Skeletal muscle tissue (tissue), 4 donors: ENCODE data around the gene ZNF622. TPM values are rescaled to one million over a fixed set of nuclear protein-coding genes. Genes with fewer than 3 reads are reported as not detected.

ENCODE experiments used
- H3K27ac ChIP-seq: one replicate; pipeline ENCODE4 v1.7.0; 2013; ENCODE audit warnings: mild to moderate bottlenecking, low read depth, low read length, inconsistent platforms
- H3K27me3 ChIP-seq, 3 donors: one replicate each; pipeline ENCODE4 v1.7.0; 2013; ENCODE audit warnings: low read length in 3 of 3; ENCODE audit not compliant: control insufficient read depth in 3 of 3, insufficient read depth in 3 of 3
- H3K36me3 ChIP-seq, 3 donors: one replicate each; pipeline ENCODE4 v1.7.0; 2013; ENCODE audit warnings: low read length in 3 of 3; ENCODE audit not compliant: control insufficient read depth in 3 of 3, insufficient read depth in 3 of 3
- H3K4me1 ChIP-seq, 3 donors: one replicate each; pipeline ENCODE4 v1.7.0; 2013; ENCODE audit warnings: low read length in 3 of 3, mild to moderate bottlenecking in 3 of 3; ENCODE audit not compliant: control insufficient read depth in 3 of 3, insufficient read depth in 3 of 3
- H3K4me3 ChIP-seq, 3 donors: one replicate each; pipeline ENCODE4 v1.7.0; 2013; ENCODE audit warnings: low read length in 3 of 3
- H3K9ac ChIP-seq, 3 donors: one replicate each; pipeline ENCODE4 v1.7.0; 2013; ENCODE audit warnings: low read length in 3 of 3, mild to moderate bottlenecking in 3 of 3, moderate library complexity in 2 of 3, low read depth in 1 of 3
- H3K9me3 ChIP-seq, 3 donors: one replicate each; pipeline ENCODE4 v1.7.0; 2013; ENCODE audit warnings: low read length in 3 of 3; ENCODE audit not compliant: control insufficient read depth in 3 of 3
- total RNA-seq: library from RNA; depleted of rRNA; stranded (reverse); fragments of >200 nt; gene quantifications from one replicate; pipeline ENCODE4 v1.2.3, GENCODE V29; 2014
- donor health status: Osteomylitis.

Gene ZNF622
- total RNA-seq, 1 donor from 2014 or later, result 28.2 TPM

DNA sequence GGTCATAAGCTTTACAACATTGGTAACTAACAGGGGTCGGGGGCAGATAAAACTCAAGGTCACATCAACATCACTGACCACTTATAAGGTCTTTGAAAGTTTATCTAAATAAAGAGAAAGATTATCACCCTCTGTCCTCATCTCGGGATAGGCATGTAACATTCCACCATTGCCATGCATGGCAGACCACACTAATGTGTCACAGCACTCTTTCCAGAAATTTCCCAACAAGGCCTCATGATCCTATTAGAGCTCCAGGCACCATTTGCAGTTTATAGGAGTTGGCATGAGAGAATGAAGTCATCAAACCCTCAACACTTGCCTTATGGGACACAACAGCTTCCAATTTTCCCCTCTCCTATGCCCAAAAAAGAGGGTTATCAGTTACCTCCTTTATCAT is 31.9 kb upstream of the ZNF622 start:
- Histone ChIP-seq H3K27ac (peak overlapping the region; percentile 86), H3K4me1 (peaks cover 45 to 69% (median 64%) of the 10 kb centered on the region in 3 donors), H3K36me3 (no peaks in the 10 kb centered on the region), H3K9ac (peak overlapping the region in 1 of 3 donors; percentile 52), H3K27me3 (no peaks in the 10 kb centered on the region), H3K9me3 (no peaks in the 10 kb centered on the region), H3K4me3 (peak overlapping the region in 2 of 3 donors; percentile 10 to 11)

DNA sequence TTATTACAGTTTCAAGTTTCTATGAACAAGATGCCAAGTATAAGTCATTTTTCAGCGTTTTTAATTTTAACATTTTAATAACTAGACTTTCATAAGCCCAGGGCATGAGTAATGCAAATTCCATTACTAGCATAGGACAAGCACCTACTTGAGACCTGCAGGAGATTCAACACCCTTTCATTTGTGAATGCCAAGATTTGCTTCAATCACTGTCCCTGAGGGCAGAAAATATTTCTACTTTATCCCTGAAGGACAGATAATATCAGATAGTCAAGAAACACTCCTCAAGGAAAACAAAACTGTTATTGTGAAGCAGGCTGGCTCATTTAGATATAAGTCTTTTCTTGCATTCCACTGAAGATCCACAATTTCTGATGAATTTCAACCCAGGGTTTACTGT is 27.7 kb upstream of the ZNF622 start:
- Histone ChIP-seq H3K36me3 (peaks cover 0 to under 1% (median under 1%) of the 10 kb centered on the region in 3 donors), H3K9ac (peak overlapping the region; percentile 54 to 68 (median 66)), H3K27ac (peak overlapping the region; percentile 90), H3K9me3 (no peaks in the 10 kb centered on the region), H3K27me3 (no peaks in the 10 kb centered on the region), H3K4me3 (peak overlapping the region; percentile 24 to 45 (median 29)), H3K4me1 (peaks cover 41 to 71% (median 68%) of the 10 kb centered on the region in 3 donors)

DNA sequence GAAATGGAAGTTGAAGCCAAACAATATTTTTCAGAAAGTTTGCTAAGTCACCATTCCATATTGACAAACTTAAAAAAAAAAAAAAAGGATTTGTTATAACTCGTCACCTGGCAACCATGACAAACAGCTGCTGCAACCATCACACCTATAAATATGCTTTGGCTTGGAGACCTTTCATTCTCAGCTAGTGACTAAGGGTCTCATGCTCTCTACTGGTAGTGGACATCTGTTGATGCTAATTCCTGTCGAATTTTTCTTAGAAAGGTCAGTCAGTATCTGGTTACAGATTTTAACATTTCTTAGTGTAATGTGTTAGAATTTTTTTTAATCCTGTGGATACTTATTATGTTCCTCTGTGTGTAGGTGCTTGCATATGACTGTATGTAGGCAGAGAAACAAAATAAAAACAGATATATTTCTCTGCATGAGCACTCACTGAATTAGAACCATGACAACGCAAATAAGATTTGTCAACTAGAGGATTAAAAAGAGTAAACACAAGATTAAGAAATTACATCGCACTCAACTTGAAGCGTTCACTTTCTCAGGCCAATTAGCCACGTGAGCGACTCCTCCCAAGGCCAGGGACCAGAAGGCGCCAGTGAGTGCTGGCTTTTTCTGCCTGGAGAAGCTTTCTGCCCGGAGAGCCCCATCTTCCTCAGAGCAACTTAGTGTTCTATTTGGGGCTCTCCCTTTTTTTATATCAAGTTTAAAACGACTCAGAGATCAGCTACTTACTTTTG is 27.0 kb upstream of the ZNF622 start:
- Histone ChIP-seq H3K9ac (peak overlapping the region; percentile 54 to 68 (median 66)), H3K4me3 (peak overlapping the region; percentile 24 to 30 (median 28)), H3K9me3 (no peaks in the 10 kb centered on the region), H3K27me3 (no peaks in the 10 kb centered on the region), H3K4me1 (peaks cover 48 to 71% (median 67%) of the 10 kb centered on the region in 3 donors), H3K36me3 (peaks cover 0 to 7% (median 6%) of the 10 kb centered on the region in 3 donors), H3K27ac (peak overlapping the region; percentile 90)

DNA sequence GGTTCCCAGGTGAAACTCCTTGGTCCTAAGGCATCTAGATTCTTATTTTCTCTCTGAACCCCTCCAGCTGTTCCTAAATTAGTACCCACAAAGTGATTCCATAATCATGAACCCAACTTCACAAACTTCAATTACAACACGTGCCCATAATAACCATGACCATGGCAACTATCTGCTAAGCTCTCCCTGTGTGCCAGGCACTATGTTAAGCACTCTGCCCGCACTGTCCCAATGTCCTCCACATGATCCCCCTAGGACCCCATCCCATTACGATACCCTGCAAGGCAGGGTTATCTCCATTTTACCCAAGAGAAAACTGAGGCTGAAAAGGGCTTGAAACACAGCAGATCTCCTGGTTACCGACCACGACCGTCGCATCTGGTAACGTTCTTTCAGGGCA is 25.3 kb upstream of the ZNF622 start:
- peak overlapping the region; percentile 46 to 60 (median 58) for H3K9ac ChIP-seq
- peaks cover 46 to 70% (median 68%) of the 10 kb centered on the region in 3 donors for H3K4me1 ChIP-seq
- no peaks in the 10 kb centered on the region for H3K9me3 ChIP-seq
- no peaks in the 10 kb centered on the region for H3K27me3 ChIP-seq
- H3K4me3 ChIP-seq, result peak overlapping the region in 2 of 3 donors; percentile 36 to 44
- peak overlapping the region; percentile 90 for H3K27ac ChIP-seq
- peaks cover 0 to 7% (median 6%) of the 10 kb centered on the region in 3 donors for H3K36me3 ChIP-seq

DNA sequence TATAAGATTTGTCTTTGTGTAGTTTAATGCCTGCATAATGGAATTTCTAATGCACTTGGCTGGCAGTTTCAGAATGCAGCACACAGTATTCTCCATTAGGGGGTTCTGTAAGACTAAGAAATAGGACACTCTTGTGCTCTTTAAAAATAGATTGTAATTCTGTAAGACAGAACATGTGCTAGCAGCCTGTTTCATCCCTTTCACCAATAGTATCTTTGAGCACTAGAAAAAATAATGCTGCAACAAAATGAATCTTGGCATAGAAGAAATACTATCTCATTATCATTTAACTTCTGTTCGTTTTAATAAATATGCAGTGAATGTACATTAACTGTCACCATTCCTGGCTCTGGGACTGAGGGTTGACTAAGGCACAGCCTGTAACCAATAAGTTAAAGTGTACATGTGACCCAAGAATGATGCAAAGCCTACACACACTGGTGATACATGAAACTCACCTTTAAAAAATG is 23.8 kb upstream of the ZNF622 start:
- Histone ChIP-seq H3K9ac (peak overlapping the region in 1 of 3 donors; percentile 34), H3K4me3 (no peak overlapping the region), H3K4me1 (peaks cover 44 to 62% (median 57%) of the 10 kb centered on the region in 3 donors), H3K27ac (peak overlapping the region; percentile 90), H3K36me3 (peaks cover 0 to 7% (median 6%) of the 10 kb centered on the region in 3 donors), H3K9me3 (no peaks in the 10 kb centered on the region), H3K27me3 (no peaks in the 10 kb centered on the region)

DNA sequence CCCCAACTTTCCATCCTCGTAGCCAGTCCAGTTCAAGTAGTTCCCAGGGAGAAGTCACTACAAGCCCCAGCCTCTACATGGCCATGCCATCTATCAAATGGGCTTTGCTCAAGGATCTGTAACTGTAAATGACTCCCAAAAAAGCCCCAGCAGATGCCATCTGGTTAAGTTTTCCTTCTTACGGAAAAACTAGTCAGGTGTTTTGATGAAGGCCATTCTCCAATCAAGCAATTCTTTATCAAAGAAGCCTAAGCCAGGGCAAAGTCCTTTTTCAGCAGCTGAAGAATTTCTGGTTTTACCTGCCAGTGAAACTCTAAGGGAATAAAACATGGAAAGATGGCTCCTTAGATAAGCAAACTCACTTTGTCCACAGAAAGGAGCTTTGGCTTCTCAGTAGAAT is 21.9 kb upstream of the ZNF622 start:
- Histone ChIP-seq H3K36me3 (peaks cover 0 to 11% (median 6%) of the 10 kb centered on the region in 3 donors), H3K4me1 (peaks cover 34 to 64% (median 48%) of the 10 kb centered on the region in 3 donors), H3K9ac (no peak overlapping the region), H3K4me3 (no peak overlapping the region), H3K9me3 (no peaks in the 10 kb centered on the region), H3K27me3 (no peaks in the 10 kb centered on the region), H3K27ac (no peak overlapping the region)

DNA sequence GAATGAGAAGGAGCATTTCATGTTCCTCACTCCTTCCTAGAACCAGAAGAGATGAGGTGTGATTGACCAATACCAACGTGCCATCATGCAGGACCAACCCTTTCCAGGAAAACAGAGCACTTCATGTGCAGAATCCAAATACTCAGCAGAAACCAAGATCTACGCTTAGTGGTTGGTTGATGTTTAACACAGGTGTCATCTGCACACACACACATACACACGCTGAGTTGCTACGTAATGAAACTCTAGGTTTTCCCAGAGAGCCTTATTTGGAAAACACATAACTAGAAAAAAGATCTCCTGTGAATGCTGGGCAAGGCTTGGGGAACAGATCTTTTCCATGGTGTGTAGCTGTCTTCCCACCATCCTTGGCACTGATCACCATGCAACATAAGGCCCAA is 21.1 kb upstream of the ZNF622 start:
- Histone ChIP-seq H3K27ac (no peak overlapping the region), H3K9me3 (no peaks in the 10 kb centered on the region), H3K36me3 (peaks cover 0 to 16% (median 6%) of the 10 kb centered on the region in 3 donors), H3K4me3 (no peak overlapping the region), H3K9ac (peak overlapping the region in 1 of 3 donors; percentile 11), H3K27me3 (no peaks in the 10 kb centered on the region), H3K4me1 (peaks cover 34 to 60% (median 44%) of the 10 kb centered on the region in 3 donors)

DNA sequence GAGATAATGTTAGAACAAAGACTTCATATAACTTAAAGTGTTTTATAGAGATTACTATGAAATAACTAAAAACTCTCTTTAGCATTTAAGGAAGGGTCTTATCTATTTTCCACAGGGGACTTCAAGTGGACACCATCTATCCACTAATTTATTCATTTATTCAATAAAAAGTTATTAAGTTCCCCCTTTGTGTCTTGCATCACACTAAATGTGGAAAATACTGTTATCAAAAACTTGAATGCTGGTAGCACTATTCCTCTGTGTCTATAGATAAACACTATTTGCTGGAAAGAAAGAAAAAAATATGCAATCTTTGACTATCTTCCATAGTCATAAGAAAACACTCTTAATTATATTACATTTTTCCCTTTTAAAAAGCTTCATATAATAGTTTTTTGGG is 20.1 kb upstream of the ZNF622 start:
- no peaks in the 10 kb centered on the region for H3K9me3 ChIP-seq
- H3K4me1 ChIP-seq, result peaks cover 33 to 52% (median 34%) of the 10 kb centered on the region in 3 donors
- H3K4me3 ChIP-seq, result no peak overlapping the region
- no peaks in the 10 kb centered on the region for H3K27me3 ChIP-seq
- H3K36me3 ChIP-seq, result peaks cover 0 to 24% (median 7%) of the 10 kb centered on the region in 3 donors
- H3K9ac ChIP-seq, result no peak overlapping the region
- no peak overlapping the region for H3K27ac ChIP-seq

DNA sequence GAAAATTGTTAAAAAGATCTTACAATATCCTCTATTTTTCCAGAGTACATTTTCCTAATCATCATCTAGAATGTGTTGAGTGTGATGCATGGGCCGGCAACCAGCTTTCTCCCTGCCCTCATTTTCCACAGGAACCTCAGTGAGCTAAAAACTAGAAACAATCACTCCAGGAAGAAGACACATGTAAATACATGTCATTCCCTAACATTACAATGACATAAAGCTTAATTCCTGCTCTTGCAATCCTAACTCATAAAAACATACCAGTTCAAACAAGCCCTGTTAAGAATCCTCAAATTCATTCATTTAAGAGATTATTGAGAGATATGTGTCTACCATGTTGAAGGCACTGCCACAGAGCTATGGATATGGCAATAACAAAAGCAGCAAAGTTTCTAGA is 18.5 kb upstream of the ZNF622 start:
- Histone ChIP-seq H3K36me3 (peaks cover 0 to 38% (median 11%) of the 10 kb centered on the region in 3 donors), H3K9ac (no peak overlapping the region), H3K9me3 (no peaks in the 10 kb centered on the region), H3K27ac (no peak overlapping the region), H3K4me3 (no peak overlapping the region), H3K27me3 (no peaks in the 10 kb centered on the region), H3K4me1 (peaks cover 23 to 45% (median 26%) of the 10 kb centered on the region in 3 donors)

DNA sequence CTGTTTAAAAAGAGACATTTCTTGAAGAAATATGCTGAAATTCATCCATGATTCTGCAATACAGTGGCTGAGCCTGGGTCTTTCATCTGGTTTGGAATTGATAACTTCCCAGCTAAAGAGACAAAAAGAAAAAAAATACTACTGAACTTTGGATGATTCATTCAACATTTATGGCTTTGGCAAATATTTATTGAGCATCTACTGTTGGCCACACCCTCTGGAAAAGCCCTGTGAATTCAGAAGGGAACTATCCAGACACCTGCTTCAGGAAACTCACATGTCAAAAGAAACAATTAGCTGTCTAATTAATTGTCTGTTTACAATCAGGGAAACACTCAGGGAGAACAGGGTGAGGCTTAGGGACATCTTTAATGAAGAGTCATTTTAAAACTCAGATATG is 17.8 kb upstream of the ZNF622 start:
- Histone ChIP-seq H3K4me3 (no peak overlapping the region), H3K9me3 (no peaks in the 10 kb centered on the region), H3K36me3 (peaks cover 0 to 39% (median 11%) of the 10 kb centered on the region in 3 donors), H3K27ac (no peak overlapping the region), H3K27me3 (no peaks in the 10 kb centered on the region), H3K9ac (no peak overlapping the region), H3K4me1 (peaks cover 18 to 37% (median 22%) of the 10 kb centered on the region in 3 donors)
